B cell (primary cell): ENCODE measurements around the gene SLC1A4. TPM values are rescaled to one million over a fixed set of nuclear protein-coding genes. Genes with fewer than 3 reads are reported as not detected.

Experiments used
- ATAC-seq: fragments of 200-7000 bp; cut with Tn5 transposase; one replicate; pipeline ENCODE4 v1.10.0; 2021; ENCODE audit warnings: low read depth, mild to moderate bottlenecking, moderate number of reproducible peaks, moderate library complexity
- CTCF ChIA-PET: fragments of 350-600 bp; sonication (Branson Sonifier 250); formaldehyde crosslinking; loops from one replicate; lab custom pipeline; 2021; ENCODE audit warnings: antibody characterized with exemption, inconsistent platforms; lab: Charles Lee
- POLR2A ChIA-PET: fragments of 350-600 bp; sonication (Branson Sonifier 250); formaldehyde crosslinking; loops from one replicate; lab custom pipeline; 2021; ENCODE audit warnings: antibody characterized with exemption; lab: Charles Lee
- DNase-seq: peaks from one replicate; pipeline ENCODE4 v3.0.0; 2013
- H2AFZ ChIP-seq: 2 replicates; pipeline ENCODE4 v1.6.1; 2012; ENCODE audit warnings: mild to moderate bottlenecking, low read depth, low read length; ENCODE audit not compliant: insufficient read depth, poor library complexity, severe bottlenecking
- H3K27ac ChIP-seq, 2 donors: 1 replicate in 1 of 2; 2 replicates in 1 of 2; pipeline ENCODE4 v1.5.1; 2012 to 2013; ENCODE audit warnings: low read length in 2 of 2, mild to moderate bottlenecking in 2 of 2, moderate library complexity in 1 of 2
- H3K27me3 ChIP-seq, 4 experiments: fragments of 200-600 bp in 1 of 4; sonication (generic) in 1 of 4; replicated peaks in 1 of 4; 1 replicate in 2 of 4; 2 replicates in 2 of 4; pipeline versions ENCODE4 v1.6.1 to v1.7.0; 2013 to 2016; ENCODE audit warnings: low read length in 3 of 4, mild to moderate bottlenecking in 2 of 4, mixed read lengths in 1 of 4, moderate library complexity in 1 of 4; ENCODE audit not compliant: insufficient read depth in 4 of 4, control insufficient read depth in 3 of 4; ENCODE audit errors: control extremely low read depth in 1 of 4
- H3K36me3 ChIP-seq, 2 experiments: replicated peaks in 1 of 2; 1 replicate in 1 of 2; 2 replicates in 1 of 2; pipeline versions ENCODE4 v1.6.1 to v1.7.1; 2013; ENCODE audit warnings: low read length in 1 of 2; ENCODE audit not compliant: insufficient read depth in 2 of 2, control insufficient read depth in 1 of 2; ENCODE audit errors: control extremely low read depth in 1 of 2, extremely low read depth in 1 of 2
- H3K4me1 ChIP-seq, 2 donors: fragments of 200-600 bp in 1 of 2; sonication (generic) in 1 of 2; 1 replicate in 1 of 2; 2 replicates in 1 of 2; pipeline versions ENCODE4 v1.5.1 to v1.6.1; 2013 to 2017; ENCODE audit warnings: low read length in 2 of 2; ENCODE audit not compliant: control insufficient read depth in 2 of 2, insufficient read depth in 2 of 2
- H3K4me2 ChIP-seq: replicated peaks from 2 replicates; pipeline ENCODE3; 2012; ENCODE audit warnings: mild to moderate bottlenecking, low read depth, low read length; ENCODE audit not compliant: poor library complexity, severe bottlenecking
- H3K4me3 ChIP-seq, 5 experiments: fragments of 200-600 bp in 1 of 5; sonication (generic) in 1 of 5; 1 replicate in 3 of 5; 2 replicates in 2 of 5; pipeline versions ENCODE4 v1.5.1 to v1.7.0; 2011 to 2016; ENCODE audit warnings: low read length in 4 of 5, mild to moderate bottlenecking in 4 of 5, low read depth in 2 of 5, control low read depth in 1 of 5, moderate library complexity in 1 of 5; ENCODE audit not compliant: insufficient read depth in 1 of 5; ENCODE audit errors: control extremely low read depth in 1 of 5, extremely low read depth in 1 of 5
- H3K79me2 ChIP-seq: fragments of 200-600 bp; sonication (generic); one replicate; pipeline ENCODE4 v1.6.0; 2016; ENCODE audit warnings: low read length; ENCODE audit not compliant: control insufficient read depth, insufficient read depth
- H3K9ac ChIP-seq: fragments of 200-600 bp; sonication (generic); 2 replicates; pipeline ENCODE4 v1.6.1; 2017; ENCODE audit warnings: mild to moderate bottlenecking, low read length, moderate library complexity
- H3K9me3 ChIP-seq, 3 donors: one replicate each; pipeline versions ENCODE4 v1.6.1 to v1.7.1; 2013; ENCODE audit warnings: low read length in 2 of 3; ENCODE audit not compliant: control insufficient read depth in 2 of 3, insufficient read depth in 1 of 3; ENCODE audit errors: control extremely low read depth in 1 of 3
- H4K20me1 ChIP-seq: 2 replicates; pipeline ENCODE4 v1.6.0; 2012; ENCODE audit warnings: mild to moderate bottlenecking, low read length; ENCODE audit not compliant: insufficient read depth, control insufficient read depth, poor library complexity, severe bottlenecking
- H3K27ac Mint-ChIP-seq: one replicate; pipeline ENCODE4 v1.8.0; 2021; ENCODE audit warnings: mixed read lengths
- H3K27me3 Mint-ChIP-seq: one replicate; pipeline ENCODE4 v1.8.0; 2021; ENCODE audit warnings: mixed read lengths
- H3K4me1 Mint-ChIP-seq: one replicate; pipeline ENCODE4 v1.8.0; 2021; ENCODE audit warnings: mixed read lengths
- H3K4me3 Mint-ChIP-seq: one replicate; pipeline ENCODE4 v1.8.0; 2021; ENCODE audit warnings: mixed read lengths
- H3K9me3 Mint-ChIP-seq: one replicate; pipeline ENCODE4 v1.8.0; 2022; ENCODE audit warnings: mixed read lengths; ENCODE audit not compliant: insufficient read depth
- EZH2 ChIP-seq: IDR thresholded peaks from 2 replicates; pipeline ENCODE4 v1.6.1; 2012; ENCODE audit warnings: borderline replicate concordance, low read depth, mild to moderate bottlenecking, moderate library complexity, low read length; ENCODE audit not compliant: insufficient read depth, poor library complexity, severe bottlenecking
- WGBS: methylation state at CpG from one replicate; pipeline ENCODE4 v1.1.5; 2013; ENCODE audit warnings: missing lambda C conversion rate; ENCODE audit not compliant: insufficient coverage; 5-methylcytosine and 5-hydroxymethylcytosine counted together
- intact Hi-C: fragments of 100-400 bp; cut with micrococcal nuclease; formaldehyde crosslinking; loops from one replicate; pipeline ENCODE4 v1.10.0; 2022
- polyA plus RNA-seq: library from polyadenylated mRNA; depleted of rRNA; stranded (reverse); fragments of >200 nt; gene quantifications from 2 replicates; pipeline ENCODE4 v1.2.3, GENCODE V29; 2012
- total RNA-seq, 2 donors: library from RNA; stranded (reverse); fragments of 120-200 nt in 1 of 2; gene quantifications; 1 replicate in 1 of 2; 2 replicates in 1 of 2; pipeline versions ENCODE4 v1.2.3 to v1.2.4, GENCODE V29; 2013 to 2022
- TF ChIP-seq, protein P1 (sequence below): fragments of 200-600 bp; IDR thresholded peaks from one replicate; pipeline ENCODE4 v1.8.0; 2022; ENCODE audit warnings: antibody characterized with exemption, mild to moderate bottlenecking

SLC1A4 gene
- total and polyA plus RNA-seq, 2 donors (not counting 1 experiment from before 2014, with no cell fraction given): 1.7 to 15.7 TPM

DNA sequence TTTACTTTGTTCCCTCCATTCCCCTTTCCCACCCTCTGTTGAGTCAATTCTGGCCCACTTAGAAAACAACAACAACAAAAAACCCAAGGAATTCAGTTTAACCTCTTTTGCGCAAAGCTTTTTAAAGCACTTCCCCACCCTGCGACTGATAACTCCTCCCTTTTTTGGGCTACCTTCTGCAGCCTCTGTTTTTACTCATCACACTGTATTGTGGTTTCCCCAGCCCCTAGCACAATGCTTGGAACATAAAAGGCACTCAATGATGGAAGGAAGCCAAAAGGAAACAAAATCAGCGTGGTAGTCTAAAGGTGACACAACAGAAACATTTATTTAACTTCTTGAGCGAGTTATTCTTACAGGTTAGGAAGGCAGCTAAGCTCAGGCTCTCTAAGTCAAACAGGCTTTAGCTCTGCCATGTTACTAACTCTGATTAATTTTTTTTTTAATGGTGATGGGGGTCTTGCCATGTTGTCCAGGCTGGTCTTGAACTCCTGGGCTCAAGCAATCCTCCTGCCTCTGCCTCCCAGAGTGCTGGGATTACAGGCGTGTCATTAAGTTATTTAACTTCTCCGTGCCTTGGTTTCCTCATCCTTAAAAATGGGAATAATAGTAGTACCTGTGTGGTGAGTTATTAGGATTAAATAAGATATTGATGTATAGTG, 68.3 kb downstream of the SLC1A4 start:
- H4K20me1 ChIP-seq: peaks cover 10% of the 10 kb centered on the region
- H3K27ac ChIP-seq: no peak overlapping the region
- Mint-ChIP-seq H3K9me3 (no peaks in the 10 kb centered on the region), H3K27ac (peak overlapping the region; percentile 88), H3K27me3 (no peaks in the 10 kb centered on the region), H3K4me1 (peaks cover 56% of the 10 kb centered on the region), H3K4me3 (peak overlapping the region; percentile 90)
- WGBS: 50% methylated on average over 2 of the region's 6 CpGs
- H3K4me3 ChIP-seq: peak overlapping the region; percentile 76 to 81 (median 80)
- DNase-seq: peak; percentile 49
- H3K36me3 ChIP-seq: no peaks in the 10 kb centered on the region
- peak overlapping the region; percentile 84 for H3K4me2 ChIP-seq
- TF ChIP-seq, protein P1, sequence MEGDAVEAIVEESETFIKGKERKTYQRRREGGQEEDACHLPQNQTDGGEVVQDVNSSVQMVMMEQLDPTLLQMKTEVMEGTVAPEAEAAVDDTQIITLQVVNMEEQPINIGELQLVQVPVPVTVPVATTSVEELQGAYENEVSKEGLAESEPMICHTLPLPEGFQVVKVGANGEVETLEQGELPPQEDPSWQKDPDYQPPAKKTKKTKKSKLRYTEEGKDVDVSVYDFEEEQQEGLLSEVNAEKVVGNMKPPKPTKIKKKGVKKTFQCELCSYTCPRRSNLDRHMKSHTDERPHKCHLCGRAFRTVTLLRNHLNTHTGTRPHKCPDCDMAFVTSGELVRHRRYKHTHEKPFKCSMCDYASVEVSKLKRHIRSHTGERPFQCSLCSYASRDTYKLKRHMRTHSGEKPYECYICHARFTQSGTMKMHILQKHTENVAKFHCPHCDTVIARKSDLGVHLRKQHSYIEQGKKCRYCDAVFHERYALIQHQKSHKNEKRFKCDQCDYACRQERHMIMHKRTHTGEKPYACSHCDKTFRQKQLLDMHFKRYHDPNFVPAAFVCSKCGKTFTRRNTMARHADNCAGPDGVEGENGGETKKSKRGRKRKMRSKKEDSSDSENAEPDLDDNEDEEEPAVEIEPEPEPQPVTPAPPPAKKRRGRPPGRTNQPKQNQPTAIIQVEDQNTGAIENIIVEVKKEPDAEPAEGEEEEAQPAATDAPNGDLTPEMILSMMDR: no peak
- TF ChIP-seq EZH2: no peak
- no peaks in the 10 kb centered on the region for H3K9me3 ChIP-seq
- H3K4me1 ChIP-seq: peaks cover 38 to 42% of the 10 kb centered on the region in 2 donors
- intact Hi-C loops: loop anchor here (2.0 to 10.0 kb wide), 5 partner anchors 17 to 913 kb away; partner anchors contain the start of genes ACTR2, AFTPH, PELI1 and SERTAD2
- peaks cover 82% of the 10 kb centered on the region for H3K79me2 ChIP-seq
- ChIA-PET CTCF (interaction anchor here (1.0 to 3.4 kb wide), 3 partner anchors 14 to 127 kb away, joined by 3 to 24 read pairs (median 4); no protein-coding TSS in a partner anchor), POLR2A (interaction anchor here (0.6 to 3.4 kb wide), 6 partner anchors 7 to 170 kb away, joined by 4 to 21 read pairs (median 14); partner anchors contain the start of genes ACTR2 and RAB1A)
- ATAC-seq: no peak
- H3K27me3 ChIP-seq: no peaks in the 10 kb centered on the region
- peak overlapping the region; percentile 91 for H2AFZ ChIP-seq
- H3K9ac ChIP-seq: peak overlapping the region; percentile 83

DNA sequence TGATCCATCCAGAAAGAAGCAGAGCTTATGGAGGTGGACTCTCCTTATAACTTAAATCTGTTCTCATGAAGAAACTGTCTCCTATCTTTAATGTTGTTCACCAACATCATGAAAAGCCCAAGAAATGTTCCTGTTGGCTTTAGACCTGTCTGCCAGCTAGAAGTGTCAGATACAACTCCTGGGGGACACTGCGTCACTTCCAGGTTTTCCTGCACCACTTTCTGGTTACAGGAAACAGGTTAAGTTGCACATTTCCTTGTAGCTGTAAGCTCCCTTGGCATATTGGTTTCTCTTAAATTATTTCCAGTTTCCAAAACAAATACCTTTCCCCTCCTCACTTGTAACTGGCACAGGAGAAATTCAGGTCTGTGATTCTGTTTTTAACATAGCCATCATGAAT, 69.9 kb downstream of the SLC1A4 start:
- Histone ChIP-seq H3K27ac (no peak overlapping the region), H3K9ac (no peak overlapping the region), H3K4me2 (no peak overlapping the region), H3K9me3 (no peaks in the 10 kb centered on the region), H2AFZ (no peak overlapping the region), H3K4me1 (peaks cover 23 to 28% of the 10 kb centered on the region in 2 donors), H3K36me3 (no peaks in the 10 kb centered on the region), H4K20me1 (peaks cover 17% of the 10 kb centered on the region), H3K79me2 (peaks cover 85% of the 10 kb centered on the region), H3K4me3 (no peak overlapping the region), H3K27me3 (no peaks in the 10 kb centered on the region)
- H3K27ac Mint-ChIP-seq: no peak overlapping the region
- TF ChIP-seq, protein P1: no peak
- no peak for TF ChIP-seq EZH2
- POLR2A ChIA-PET: no interaction called here
- ATAC-seq (no peak), DNase-seq (no peak)
- H3K9me3 Mint-ChIP-seq: no peaks in the 10 kb centered on the region
- peaks cover 47% of the 10 kb centered on the region for H3K4me1 Mint-ChIP-seq
- intact Hi-C loops: loop anchor here (10.0 kb wide), 2 partner anchors 404 to 914 kb away; partner anchors contain the start of genes PELI1 and SERTAD2
- H3K27me3 Mint-ChIP-seq: no peaks in the 10 kb centered on the region
- WGBS: 45% methylated on average over 1 of the region's 1 CpG
- H3K4me3 Mint-ChIP-seq: peak overlapping the region; percentile 32
- CTCF ChIA-PET: interaction anchor here (0.6 to 3.4 kb wide), 9 partner anchors 20 to 515 kb away, joined by 3 to 24 read pairs (median 3); partner anchors contain the start of gene RAB1A
